Activated CD4-positive, alpha-beta T cell treated with anti-CD3 and anti-CD28 coated beads for 4 hours (primary cell): Measurements from ENCODE around the gene NPHP3.
"Not testable (repeated sequence)": the region's sequence is repeated elsewhere in the genome, so short reads cannot be mapped to it uniquely, and the experiment has no call there.

Experiments used
- DNase-seq, 2 donors: peaks; one replicate each; pipeline ENCODE4 v3.0.0-alpha.2; 2020

NPHP3 gene

DNA sequence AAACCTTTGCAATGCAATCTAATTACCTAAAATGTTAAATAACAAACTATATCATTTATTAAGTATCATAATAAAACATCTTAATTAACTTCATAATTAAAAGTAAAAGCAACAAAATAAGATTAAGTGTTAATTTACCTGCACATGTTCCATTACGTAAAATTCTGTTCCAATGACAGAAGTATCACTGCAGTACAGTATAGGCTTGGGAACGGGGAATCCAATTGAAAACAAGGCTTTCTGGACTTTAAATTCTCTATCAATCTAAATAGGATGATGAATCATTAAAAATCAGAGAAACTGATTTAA is 79.7 kb downstream of the NPHP3 start:
- DNase-seq, result no peak

DNA sequence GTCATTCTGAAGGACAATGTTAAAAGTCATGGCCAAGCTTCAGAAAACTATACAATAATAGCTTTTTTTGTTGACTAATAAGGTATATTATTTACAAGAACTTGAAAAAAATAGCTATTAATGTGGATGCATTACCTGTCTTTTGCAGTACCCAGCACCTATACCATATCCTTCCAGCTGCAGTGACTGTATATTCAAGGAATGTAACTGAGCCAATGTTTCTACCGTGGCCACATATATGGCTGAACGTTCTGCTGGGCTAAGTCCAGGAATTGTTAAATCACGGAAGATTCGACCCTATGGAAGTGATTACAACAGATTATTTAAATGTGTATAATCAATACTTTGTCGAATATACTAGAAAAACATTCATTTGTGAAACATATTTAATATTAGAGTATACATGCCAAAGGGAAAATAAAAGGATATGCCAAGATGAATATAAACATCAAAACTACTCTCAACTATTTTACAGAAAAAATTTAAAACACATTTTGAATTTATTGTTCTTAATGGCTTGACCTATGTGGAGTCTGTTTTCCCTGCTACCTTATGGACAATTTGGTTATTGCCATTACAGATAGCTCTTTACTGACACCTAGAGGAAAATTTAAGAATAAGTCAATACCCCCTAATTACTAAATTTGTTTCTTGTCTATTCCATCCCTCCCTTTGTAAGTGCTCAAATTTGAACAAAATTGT is 80.2 kb downstream of the NPHP3 start:
- no peak for DNase-seq

- DNase-seq, result not testable (repeated sequence)
Observed at GRCh38 chr3:132641427-132641826, 80.8 kb downstream of the NPHP3 start.

DNA sequence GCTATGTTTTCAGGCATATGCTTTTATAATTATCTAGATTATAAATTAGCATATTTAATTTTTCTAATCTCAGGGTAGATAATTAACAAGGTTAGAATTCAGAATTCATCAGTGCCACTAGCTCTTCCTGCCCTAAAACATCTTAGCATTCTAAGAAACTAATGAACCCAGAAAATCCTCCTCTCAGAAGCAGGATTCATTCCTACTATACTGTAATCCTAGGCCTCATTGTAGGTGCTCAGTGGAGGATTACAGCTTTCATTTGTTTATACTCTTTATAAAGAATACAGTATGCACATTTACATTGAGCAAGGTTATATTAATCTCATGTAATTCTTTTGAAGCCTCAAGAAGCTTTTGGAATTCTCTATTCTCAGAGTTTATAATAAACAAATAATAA is 83.5 kb downstream of the NPHP3 start:
- DNase-seq, result no peak

GRCh38 chr3:132637590-132637989 is 84.6 kb downstream of the NPHP3 start:
- no peak for DNase-seq

DNA sequence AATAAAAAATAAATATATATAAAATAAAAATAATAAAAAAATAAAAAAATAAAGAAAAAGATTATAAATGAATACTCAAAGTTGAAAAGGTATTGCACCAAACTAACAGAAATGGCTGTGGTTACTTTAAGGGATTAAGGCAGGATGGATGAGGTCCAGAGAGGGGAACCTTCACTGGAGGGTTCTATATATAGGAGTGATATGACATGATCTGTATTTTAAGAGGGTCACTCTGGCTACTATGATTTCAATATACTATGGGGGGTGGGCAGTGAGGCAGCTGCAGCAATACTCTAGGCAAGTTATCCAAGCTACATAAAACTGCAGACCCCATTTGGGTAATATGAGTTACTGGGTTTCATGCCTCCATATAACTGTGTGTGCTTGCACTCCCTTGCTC is 87.2 kb downstream of the NPHP3 start:
- DNase-seq, result no peak
